SHP77 treated with DMSO at 0.1 percent for 48 hours (cell line): ENCODE measurements around the gene EID1.
"Not testable (repeated sequence)": the region's sequence is repeated elsewhere in the genome, so short reads cannot be mapped to it uniquely, and the experiment has no call there.

Experiments
- DNase-seq: peaks from one replicate; lab custom pipeline; 2025; lab: John Stamatoyannopoulos, UW

EID1 gene, protein sequence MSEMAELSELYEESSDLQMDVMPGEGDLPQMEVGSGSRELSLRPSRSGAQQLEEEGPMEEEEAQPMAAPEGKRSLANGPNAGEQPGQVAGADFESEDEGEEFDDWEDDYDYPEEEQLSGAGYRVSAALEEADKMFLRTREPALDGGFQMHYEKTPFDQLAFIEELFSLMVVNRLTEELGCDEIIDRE

GRCh38 chr15:48877630-48878595 is at the start of gene EID1:
Gene EID1 (plus strand): TSS chr15:48878134. CDS start chr15:48878177, 43 bp downstream.
- peak; percentile 83 for DNase-seq

GRCh38 chr15:48828471-48828870 is 49.5 kb upstream of the EID1 start:
- no peak for DNase-seq

GRCh38 chr15:48828906-48829305 is 49.0 kb upstream of the EID1 start:
- no peak for DNase-seq

DNA sequence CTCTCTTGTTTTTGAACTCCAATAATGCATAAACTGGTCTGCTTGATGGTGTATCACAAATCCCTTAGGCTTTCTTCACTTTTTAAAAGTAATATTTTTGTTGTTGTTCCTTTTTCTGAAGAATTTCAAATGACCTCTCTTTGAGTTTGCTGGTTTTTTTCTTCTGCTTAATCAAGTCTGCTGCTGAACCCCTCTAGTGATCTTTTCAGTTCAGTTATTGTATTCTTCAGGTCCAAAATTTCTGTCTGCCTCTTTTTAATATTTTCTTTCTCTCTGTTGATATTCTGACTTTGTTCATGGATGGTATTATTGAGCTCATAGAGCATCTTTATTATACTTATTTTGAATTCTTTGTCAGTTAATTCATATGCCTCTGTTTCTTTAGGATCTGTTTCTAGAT is 45.3 kb upstream of the EID1 start:
- DNase-seq = no peak

GRCh38 chr15:48833526-48834239 is 44.3 kb upstream of the EID1 start:
- DNase-seq = no peak

DNA sequence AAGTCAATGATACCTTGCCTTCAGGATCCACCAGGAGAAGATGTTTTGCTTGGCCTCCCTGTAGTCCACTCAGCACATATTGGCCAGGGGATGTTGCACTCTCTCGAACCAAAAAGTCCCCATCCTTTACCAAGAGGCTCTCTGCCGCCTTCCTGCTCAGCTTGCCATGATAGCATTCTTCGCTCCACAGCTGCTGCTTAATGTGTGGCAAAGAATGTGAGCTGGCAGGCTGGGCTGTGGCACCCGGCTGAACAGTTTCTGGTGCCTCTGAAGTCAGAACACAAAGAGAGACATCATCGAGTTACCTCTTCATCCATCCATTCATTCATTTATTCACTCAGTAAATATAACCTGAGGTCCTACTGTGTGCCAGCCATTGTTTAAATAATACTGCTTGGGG is 43.2 kb upstream of the EID1 start:
- DNase-seq = no peak

DNA sequence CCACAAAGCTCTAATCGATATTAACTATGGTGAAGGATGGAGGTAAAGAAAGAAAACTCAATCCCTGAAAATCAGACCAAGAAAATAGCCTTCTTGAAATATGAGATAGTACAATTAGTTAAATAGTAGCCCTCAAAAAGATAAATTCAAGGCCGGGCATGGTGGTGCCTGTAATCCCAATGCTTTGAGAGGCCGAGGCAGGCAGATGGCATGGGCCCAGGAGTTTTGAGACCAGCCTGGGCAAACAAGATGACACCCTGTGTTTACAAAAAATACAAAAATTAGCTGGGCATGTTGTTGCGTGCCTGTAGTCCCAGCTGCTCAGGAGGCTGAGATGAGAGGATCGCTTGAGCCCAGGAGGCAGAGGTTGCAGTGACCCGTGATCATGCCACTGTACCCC is 35.4 kb upstream of the EID1 start:
- DNase-seq = peak; percentile 54

DNA sequence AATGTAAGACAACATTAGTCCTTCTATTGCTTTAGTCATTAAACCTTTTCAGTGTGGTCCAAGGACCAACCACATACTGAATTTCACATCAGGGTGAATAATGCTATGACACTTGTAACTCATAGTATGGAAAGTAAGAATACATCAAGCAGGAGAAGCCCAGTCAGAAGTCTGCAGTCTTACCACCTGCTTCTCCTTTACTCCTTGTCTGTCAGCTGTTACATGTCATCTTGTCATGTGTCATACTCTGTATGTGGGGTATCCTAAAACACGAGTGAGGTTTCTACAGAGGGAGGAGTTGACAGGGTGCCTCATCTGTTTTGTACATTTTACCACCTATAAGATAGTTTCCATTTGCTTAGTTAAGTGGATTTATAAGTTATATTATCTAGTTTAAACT is 32.8 kb upstream of the EID1 start:
- DNase-seq = no peak

DNA sequence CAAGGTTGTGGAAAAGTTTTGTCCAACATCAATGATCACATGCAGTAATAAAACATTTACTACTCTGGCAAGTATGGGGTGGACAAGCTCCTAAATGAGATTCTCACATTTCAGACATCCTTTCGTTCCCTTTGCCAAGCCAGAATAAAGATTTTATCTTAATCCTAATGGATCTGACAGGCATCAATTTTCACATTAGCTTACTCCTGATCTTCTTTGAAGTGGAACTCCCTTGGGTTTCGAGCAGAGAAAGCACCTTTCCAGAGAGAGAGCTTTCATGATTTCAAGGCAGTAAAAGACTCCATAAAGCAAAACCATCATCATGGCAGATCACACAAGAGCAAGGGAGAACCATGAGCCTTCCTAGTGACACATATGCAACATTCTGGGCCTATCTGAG is 27.3 kb upstream of the EID1 start:
- DNase-seq = no peak

GRCh38 chr15:48851956-48852355 is 26.0 kb upstream of the EID1 start:
- no peak for DNase-seq

DNA sequence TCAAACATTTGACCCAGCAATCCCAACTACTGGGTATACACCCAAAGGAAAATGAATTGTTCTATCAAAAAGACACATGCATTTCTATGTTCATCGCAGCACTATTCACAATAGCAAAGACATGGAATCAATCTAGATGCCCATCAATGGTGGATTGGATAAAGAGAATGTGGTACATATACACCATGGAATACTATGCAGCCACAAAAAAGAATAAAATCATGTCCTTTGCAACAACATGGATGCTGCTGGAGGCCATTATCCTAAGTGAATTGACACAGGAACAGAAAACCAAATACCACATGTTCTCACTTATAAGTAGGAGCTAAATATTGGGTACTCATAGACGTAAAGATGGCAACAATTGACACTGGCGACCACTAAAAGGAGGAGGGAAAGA is 23.5 kb upstream of the EID1 start:
- not testable (repeated sequence) for DNase-seq

DNA sequence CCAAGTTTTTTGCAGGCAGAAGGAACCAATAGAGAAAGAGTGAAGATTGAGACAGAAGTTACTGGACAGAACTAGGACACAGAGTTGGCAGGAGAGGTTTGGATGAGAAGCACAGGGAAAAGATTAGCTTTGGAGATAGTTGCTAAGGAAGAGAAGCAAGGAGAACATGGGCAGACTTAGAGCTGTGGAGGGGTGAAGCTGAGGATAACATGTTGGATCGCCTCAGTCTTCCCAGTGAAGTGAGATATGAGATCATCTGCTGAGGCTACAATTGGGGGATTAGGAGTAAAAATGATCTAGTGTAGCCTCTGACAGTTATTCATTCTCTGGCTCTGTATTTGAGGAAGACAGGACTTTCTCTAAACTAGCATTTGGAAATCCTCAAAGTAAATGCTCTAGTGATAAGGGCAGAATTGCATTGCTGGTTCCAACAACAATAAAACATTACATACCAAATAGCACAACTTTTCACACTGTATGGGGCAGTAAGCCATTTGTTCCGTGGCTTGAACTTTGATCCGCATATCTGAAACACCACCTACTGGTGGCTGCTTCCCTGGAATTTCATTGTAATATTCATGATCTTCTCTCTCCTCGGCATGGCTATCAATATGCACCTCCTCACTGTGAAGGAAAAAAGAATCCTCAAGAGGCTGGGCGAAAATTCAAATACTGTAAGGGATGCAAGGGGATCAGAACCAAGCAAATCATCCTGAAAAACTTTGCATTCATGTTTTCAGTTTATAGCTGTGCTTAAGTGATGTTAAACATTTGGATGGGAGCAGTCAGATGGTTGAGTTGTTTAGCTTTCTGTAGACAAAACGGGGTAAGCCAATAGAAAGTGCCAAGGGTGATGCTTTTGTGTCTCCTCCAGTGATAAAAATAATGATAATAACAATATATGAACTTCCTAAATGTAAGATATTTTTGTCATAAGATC is 22.2 kb upstream of the EID1 start:
- peak; percentile 22 for DNase-seq

- DNase-seq = no peak
These were observed 21.0 kb upstream of the EID1 start for GRCh38 chr15:48856942-48857341.

DNA sequence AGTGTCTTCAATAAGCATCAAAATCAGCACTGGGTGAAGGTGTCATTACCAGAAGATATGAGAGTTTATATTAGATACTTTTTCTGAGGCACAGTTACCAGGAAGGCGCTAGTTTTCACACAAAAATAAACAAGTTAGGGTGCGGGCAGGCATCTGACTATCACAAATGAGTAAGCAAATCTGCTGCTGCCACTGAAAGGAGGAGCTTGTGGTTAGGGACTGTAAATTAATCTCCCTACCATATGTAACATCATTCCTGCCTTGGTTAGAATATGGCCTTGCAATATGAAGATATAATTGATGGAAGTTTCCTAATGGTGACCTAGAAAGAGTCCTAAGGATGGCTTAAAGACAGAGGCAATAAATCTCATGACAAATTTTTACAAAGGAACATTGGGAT is 19.5 kb upstream of the EID1 start:
- no peak for DNase-seq

GRCh38 chr15:48859426-48859825 is 18.5 kb upstream of the EID1 start:
- DNase-seq = no peak

DNA sequence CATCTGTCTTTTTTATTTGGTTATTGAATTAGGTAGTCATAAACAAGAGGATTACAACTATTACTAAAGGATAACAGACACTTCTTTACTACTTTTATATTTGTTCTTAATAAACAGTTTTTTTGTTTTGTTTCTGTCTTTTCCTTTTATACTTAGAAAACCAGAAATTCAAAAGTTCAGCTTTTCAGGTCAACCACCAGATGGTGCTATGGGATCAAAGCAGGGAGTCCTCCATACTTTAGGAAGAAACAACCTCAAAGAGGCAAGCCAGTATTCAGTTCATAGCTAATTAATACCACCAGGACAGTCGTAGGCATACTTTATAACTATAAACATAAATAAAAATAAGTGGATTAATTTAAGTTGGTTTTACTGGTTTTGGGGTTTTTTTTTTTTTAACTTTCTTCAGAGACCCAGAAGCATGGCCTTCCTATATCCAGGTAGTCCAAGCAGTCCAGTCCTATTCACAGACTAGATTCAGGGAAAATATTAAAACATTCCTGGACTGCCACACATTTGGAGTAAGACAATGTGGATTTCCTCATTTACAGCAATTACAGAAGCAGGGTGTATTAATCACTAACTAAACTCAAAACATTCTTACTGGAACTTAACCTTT is 16.0 kb upstream of the EID1 start:
- peak; percentile 47 for DNase-seq

DNA sequence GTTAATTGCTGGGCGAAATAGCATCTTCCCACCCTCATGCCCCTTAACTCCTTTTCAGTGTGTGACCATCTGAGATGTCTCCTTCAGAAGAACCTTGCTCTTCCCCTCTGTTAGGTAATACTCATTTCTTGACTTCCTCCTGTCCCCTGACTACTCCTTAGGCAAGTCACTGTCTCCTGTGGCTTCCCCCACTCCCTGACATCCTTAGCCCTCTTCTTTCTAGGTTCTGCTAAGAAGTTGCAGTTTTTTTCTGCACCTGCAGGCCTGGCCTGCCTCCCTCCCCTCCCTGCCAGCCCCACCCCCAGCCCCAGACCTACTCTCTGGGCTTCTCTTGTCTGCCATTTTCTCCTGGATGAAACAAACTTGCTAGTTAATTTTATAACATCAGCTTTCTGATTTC is 15.2 kb upstream of the EID1 start:
- no peak for DNase-seq

- DNase-seq = no peak
These were observed 12.4 kb upstream of the EID1 start for GRCh38 chr15:48865370-48866079.

GRCh38 chr15:48866141-48866563 is 11.8 kb upstream of the EID1 start:
- no peak for DNase-seq

- no peak for DNase-seq
These were observed 9.9 kb upstream of the EID1 start for GRCh38 chr15:48868023-48868422.

GRCh38 chr15:48868536-48868935 is 9.4 kb upstream of the EID1 start:
- no peak for DNase-seq
